PC-3 (cell line): ENCODE measurements around the gene TACC2. TPM values are rescaled to one million over a fixed set of nuclear protein-coding genes. Genes with fewer than 3 reads are reported as not detected.

Experiments
- ATAC-seq: fragments of 200-7000 bp; cut with Tn5 transposase; 2 replicates; pipeline ENCODE4 v1.9.1; 2020; ENCODE audit warnings: mild to moderate bottlenecking, moderate library complexity
- BruUV-seq: library from RNA; stranded (reverse); fragments of 400-500 nt; replicated peaks from 2 replicates; lab custom pipeline; 2021; lab: Mats Ljungman, UMichigan
- CTCF ChIA-PET: fragments of 300-600 bp; sonication (Branson Sonifier 250); formaldehyde crosslinking; loops from one replicate; lab custom pipeline; 2022; ENCODE audit warnings: antibody characterized with exemption; lab: Charles Lee
- POLR2A ChIA-PET: fragments of 300-600 bp; sonication (Branson Sonifier 250); formaldehyde crosslinking; loops from one replicate; lab custom pipeline; 2022; ENCODE audit warnings: antibody characterized with exemption; ENCODE audit not compliant: unreplicated experiment; lab: Charles Lee
- DNase-seq: peaks from one replicate; pipeline ENCODE4 v3.0.0-alpha.2; 2015
- H2AFZ ChIP-seq: fragments of 300-600 bp; sonication (generic); 2 replicates; pipeline ENCODE4 v1.6.0; 2016; ENCODE audit warnings: antibody characterized with exemption, low read length
- H3F3A ChIP-seq: fragments of 300-600 bp; sonication (generic); one replicate; pipeline ENCODE4 v1.6.0; 2017; ENCODE audit warnings: antibody characterized with exemption, low read length, control low read depth, mild to moderate bottlenecking; ENCODE audit not compliant: unreplicated experiment
- H3K27ac ChIP-seq: fragments of 300-600 bp; sonication (generic); 2 replicates; pipeline ENCODE4 v1.5.1; 2016; ENCODE audit warnings: mild to moderate bottlenecking, low read length
- H3K27me3 ChIP-seq: fragments of 300-600 bp; sonication (generic); 2 replicates; pipeline ENCODE4 v1.6.1; 2016; ENCODE audit warnings: low read length, mixed read lengths
- H3K36me3 ChIP-seq: fragments of 300-600 bp; sonication (generic); 2 replicates; pipeline ENCODE4 v1.6.1; 2016; ENCODE audit warnings: low read depth, mixed run types, low read length, mixed read lengths
- H3K4me1 ChIP-seq: fragments of 300-600 bp; sonication (generic); 2 replicates; pipeline ENCODE4 v1.5.1; 2016; ENCODE audit warnings: low read length; ENCODE audit not compliant: insufficient read depth
- H3K4me2 ChIP-seq: fragments of 300-600 bp; sonication (generic); 2 replicates; pipeline ENCODE4 v1.6.0; 2016; ENCODE audit warnings: low read length
- H3K4me3 ChIP-seq: fragments of 300-600 bp; sonication (generic); 2 replicates; pipeline ENCODE4 v1.5.1; 2016; ENCODE audit warnings: mild to moderate bottlenecking, low read length, mixed read lengths
- H3K79me2 ChIP-seq: fragments of 300-600 bp; sonication (generic); 2 replicates; pipeline ENCODE4 v1.6.1; 2017; ENCODE audit warnings: low read length, mixed read lengths
- H3K9ac ChIP-seq: fragments of 300-600 bp; sonication (generic); 2 replicates; pipeline ENCODE4 v1.6.0; 2016; ENCODE audit warnings: mild to moderate bottlenecking, low read length
- H3K9me2 ChIP-seq: fragments of 300-600 bp; sonication (generic); replicated peaks from 2 replicates; pipeline ENCODE4 v1.6.1; 2016; ENCODE audit warnings: mixed run types, low read length, mixed read lengths
- H3K9me3 ChIP-seq: fragments of 300-600 bp; sonication (generic); 2 replicates; pipeline ENCODE4 v1.6.1; 2016; ENCODE audit warnings: low read length, mixed read lengths
- H4K20me1 ChIP-seq: fragments of 300-600 bp; sonication (generic); 2 replicates; pipeline ENCODE4 v1.6.1; 2016; ENCODE audit warnings: low read length, mixed read lengths
- EZH2 ChIP-seq: fragments of 300-600 bp; sonication (generic); IDR thresholded peaks from one replicate; pipeline ENCODE4 v1.6.1; 2017; ENCODE audit warnings: antibody characterized with exemption, mild to moderate bottlenecking, low read length; ENCODE audit not compliant: unreplicated experiment
- EZH2phosphoT487 ChIP-seq: fragments of 300-600 bp; sonication (generic); IDR thresholded peaks from 2 replicates; pipeline ENCODE4 v1.6.1; 2018; ENCODE audit warnings: mild to moderate bottlenecking, antibody characterized with exemption, low read length, borderline replicate concordance
- intact Hi-C: fragments of 100-400 bp; cut with micrococcal nuclease; formaldehyde crosslinking; loops from 2 replicates; pipeline ENCODE4 v1.9.0; 2023
- total RNA-seq: library from RNA; depleted of rRNA; stranded (reverse); fragments of >200 nt; gene quantifications from 2 replicates; pipeline ENCODE4 v1.2.3, GENCODE V29; 2014
- TF ChIP-seq, protein P1 (sequence below): fragments of 300-600 bp; sonication (generic); conservative IDR thresholded peaks from 2 replicates; pipeline ENCODE4 v1.5.1; 2017; ENCODE audit warnings: antibody characterized with exemption, low read depth, mild to moderate bottlenecking, low read length

Gene TACC2
- total RNA-seq, 1 experiment from 2014 or later = 31.7 TPM

DNA sequence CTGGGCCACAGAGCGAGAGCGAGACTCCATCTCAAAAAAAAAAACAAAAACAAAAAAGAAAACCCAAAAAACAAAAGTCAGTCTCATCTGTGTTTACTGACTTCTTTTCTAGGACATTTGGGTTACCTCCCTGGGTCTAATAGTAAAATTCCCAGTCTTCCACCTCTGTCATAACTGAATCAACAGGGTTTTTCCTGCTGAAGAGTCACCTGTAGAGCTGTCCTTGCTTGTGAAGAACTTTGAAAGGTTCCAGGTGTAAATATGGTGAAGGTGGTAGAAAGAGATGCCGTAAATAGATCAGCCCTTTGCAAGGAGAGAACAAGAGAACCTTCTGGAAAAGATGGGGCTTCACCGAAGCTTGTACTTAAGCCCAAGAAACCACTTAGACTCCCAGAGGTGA, 169.4 kb downstream of the TACC2 start:
- Histone ChIP-seq H4K20me1 (no peaks in the 10 kb centered on the region), H3K79me2 (no peaks in the 10 kb centered on the region), H3F3A (no peaks in the 10 kb centered on the region), H3K9me3 (no peaks in the 10 kb centered on the region), H3K27ac (no peak overlapping the region), H3K36me3 (no peaks in the 10 kb centered on the region), H3K9ac (no peak overlapping the region), H3K4me1 (no peaks in the 10 kb centered on the region), H3K9me2 (no peaks in the 10 kb centered on the region), H2AFZ (no peak overlapping the region), H3K4me2 (no peak overlapping the region), H3K4me3 (no peak overlapping the region), H3K27me3 (no peaks in the 10 kb centered on the region)
- no peak for DNase-seq
- ATAC-seq = no peak
- intact Hi-C loops = no loop called here
- POLR2A ChIA-PET = no interaction called here
- TF ChIP-seq EZH2 (no peak), EZH2phosphoT487 (no peak)
- TF ChIP-seq, protein P1, sequence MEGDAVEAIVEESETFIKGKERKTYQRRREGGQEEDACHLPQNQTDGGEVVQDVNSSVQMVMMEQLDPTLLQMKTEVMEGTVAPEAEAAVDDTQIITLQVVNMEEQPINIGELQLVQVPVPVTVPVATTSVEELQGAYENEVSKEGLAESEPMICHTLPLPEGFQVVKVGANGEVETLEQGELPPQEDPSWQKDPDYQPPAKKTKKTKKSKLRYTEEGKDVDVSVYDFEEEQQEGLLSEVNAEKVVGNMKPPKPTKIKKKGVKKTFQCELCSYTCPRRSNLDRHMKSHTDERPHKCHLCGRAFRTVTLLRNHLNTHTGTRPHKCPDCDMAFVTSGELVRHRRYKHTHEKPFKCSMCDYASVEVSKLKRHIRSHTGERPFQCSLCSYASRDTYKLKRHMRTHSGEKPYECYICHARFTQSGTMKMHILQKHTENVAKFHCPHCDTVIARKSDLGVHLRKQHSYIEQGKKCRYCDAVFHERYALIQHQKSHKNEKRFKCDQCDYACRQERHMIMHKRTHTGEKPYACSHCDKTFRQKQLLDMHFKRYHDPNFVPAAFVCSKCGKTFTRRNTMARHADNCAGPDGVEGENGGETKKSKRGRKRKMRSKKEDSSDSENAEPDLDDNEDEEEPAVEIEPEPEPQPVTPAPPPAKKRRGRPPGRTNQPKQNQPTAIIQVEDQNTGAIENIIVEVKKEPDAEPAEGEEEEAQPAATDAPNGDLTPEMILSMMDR = no peak
- no TSS peak for BruUV-seq
- CTCF ChIA-PET = no interaction called here

DNA sequence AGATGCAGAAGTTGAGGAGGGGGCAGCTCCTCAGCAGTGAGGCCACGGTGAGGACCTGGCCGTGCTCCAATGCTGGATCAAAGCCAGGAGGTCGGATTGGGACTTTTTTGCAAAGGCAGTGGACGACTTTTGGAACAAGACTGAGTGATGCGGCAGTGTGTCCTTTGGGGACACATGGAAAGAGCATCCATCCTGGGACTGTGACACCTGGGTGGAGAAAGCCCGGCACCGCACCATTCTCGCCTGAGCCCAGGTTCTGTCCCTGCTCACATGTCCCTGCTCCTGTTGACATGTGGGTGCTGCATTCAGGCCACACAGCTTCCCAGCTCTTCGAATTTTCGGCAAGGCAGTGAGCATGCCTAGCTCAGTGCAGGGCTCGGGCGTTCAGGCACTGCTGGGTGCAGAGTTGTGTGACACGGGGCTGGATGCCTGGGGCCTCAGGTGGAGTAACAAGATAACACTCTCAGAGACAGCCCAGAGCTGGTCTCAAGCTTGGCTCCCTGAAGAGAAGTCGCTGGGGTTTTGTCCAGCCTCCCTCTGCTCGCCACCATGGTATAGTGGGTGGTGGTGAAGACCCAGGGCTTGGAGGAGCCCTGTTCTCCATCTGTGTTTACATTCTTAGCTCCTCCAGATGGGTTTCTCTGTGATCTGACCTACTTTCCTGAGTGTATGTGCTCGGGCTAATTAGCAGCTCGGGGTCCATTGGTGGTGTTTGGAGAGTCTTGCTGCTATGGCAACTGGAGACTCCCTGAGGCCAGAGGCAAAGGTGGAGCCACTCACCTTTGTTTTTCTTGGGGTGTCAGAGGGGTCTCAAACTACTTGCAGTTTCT, 170.4 kb downstream of the TACC2 start:
- CTCF ChIA-PET = no interaction called here
- Histone ChIP-seq H3K9ac (no peak overlapping the region), H4K20me1 (no peaks in the 10 kb centered on the region), H3K27me3 (no peaks in the 10 kb centered on the region), H3K9me2 (no peaks in the 10 kb centered on the region), H3K27ac (no peak overlapping the region), H2AFZ (no peak overlapping the region), H3K4me2 (no peak overlapping the region), H3F3A (no peaks in the 10 kb centered on the region), H3K9me3 (no peaks in the 10 kb centered on the region), H3K4me3 (no peak overlapping the region), H3K36me3 (no peaks in the 10 kb centered on the region), H3K4me1 (no peaks in the 10 kb centered on the region), H3K79me2 (no peaks in the 10 kb centered on the region)
- BruUV-seq = no TSS peak
- POLR2A ChIA-PET = no interaction called here
- TF ChIP-seq, protein P1 = no peak
- TF ChIP-seq EZH2phosphoT487 (no peak), EZH2 (no peak)
- ATAC-seq (no peak), DNase-seq (no peak)
- intact Hi-C loops = no loop called here

DNA sequence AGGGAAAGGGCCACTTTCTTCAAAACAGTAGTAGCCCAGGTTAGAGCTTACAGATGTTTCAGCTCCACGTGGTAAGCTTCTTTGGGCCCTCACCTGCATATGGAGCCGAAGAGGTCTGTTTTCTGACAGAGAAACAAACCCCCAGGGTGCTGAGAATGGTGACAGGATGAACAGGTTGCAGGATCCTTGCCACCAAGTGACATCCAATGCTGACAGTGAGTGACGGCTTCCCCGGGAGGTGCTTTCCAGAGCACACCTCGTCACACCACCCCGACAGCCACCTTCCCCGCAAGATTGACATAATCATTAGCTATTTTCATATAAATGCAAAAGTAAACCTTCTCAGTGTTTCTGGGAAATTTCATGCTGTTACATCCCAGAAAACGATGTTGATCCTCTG, 172.8 kb downstream of the TACC2 start:
- no peaks in the 10 kb centered on the region for H3K9me2 ChIP-seq
- no peaks in the 10 kb centered on the region for H3K4me1 ChIP-seq
- no peak overlapping the region for H3K9ac ChIP-seq
- H3K4me3 ChIP-seq = no peak overlapping the region
- ChIA-PET POLR2A (no interaction called here), CTCF (no interaction called here)
- TF ChIP-seq, protein P1 = no peak
- TF ChIP-seq EZH2 = no peak
- no peak for TF ChIP-seq EZH2phosphoT487
- no peak overlapping the region for H3K27ac ChIP-seq
- no peaks in the 10 kb centered on the region for H3K79me2 ChIP-seq
- intact Hi-C loops = no loop called here
- H3K9me3 ChIP-seq = no peaks in the 10 kb centered on the region
- H3K27me3 ChIP-seq = no peaks in the 10 kb centered on the region
- no peaks in the 10 kb centered on the region for H4K20me1 ChIP-seq
- no peak overlapping the region for H3K4me2 ChIP-seq
- no peak for ATAC-seq
- H3K36me3 ChIP-seq = no peaks in the 10 kb centered on the region
- DNase-seq = no peak
- no TSS peak for BruUV-seq
- H2AFZ ChIP-seq = no peak overlapping the region
- H3F3A ChIP-seq = no peaks in the 10 kb centered on the region
